ENCODE data around the gene GIPC3.

The GIPC3 gene

DNA sequence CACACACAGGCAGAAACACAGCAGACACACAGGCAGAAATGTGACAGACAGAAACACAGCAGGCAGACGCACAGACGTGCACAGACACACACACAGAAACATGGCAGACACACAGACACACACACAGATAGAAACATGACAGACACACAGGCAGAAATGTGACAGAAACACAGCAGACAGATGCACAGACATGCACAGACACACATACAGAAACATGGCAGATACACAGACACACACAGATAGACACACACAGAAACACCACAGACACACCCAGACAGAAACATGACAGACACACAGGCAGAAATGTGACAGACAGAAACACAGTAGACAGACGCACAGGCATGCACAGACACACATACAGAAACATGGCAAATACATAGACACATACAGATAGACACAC lies 20.1 kb downstream of the GIPC3 start:
- no peak for DNase-seq

DNA sequence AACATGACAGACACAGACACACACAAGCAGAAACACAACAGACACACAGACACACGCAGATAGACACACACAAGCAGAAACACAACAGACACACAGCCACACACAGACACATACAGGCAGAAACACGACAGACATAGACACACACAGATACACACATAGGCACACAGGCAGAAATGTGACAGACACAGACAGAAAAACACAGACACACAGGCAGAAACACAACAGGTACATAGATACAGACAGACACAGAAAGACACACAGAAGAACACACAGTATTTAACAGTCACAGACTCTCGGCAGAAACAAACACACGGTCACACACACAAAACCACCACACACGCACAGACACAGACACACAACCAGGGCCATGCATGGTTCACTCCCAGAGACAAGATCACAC lies 20.5 kb downstream of the GIPC3 start:
- DNase-seq = no peak

DNA sequence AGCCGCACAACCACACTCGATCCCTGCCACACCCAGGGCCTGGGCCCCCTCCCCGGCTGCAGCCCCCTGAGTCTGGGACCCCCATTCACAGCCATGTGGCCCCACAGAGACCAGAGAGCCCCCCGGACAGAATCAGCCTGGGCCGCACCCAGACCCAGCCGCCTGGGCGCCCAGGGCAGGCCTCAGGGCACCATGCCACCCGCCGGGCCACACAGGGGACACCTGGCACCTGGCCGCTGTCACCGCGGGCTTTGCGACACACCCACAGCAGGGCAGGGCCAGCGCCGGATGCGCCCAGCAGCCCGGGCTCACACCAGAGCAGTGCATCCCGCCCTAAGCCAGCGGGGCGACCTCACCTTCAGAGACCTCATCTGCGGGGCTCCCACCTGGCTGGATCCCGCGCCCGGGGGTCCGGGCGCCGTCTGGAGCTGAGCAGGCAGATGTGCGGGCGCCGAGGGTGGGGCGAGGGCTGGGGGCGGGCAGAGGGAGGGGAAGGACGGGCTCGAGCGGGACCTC lies 21.0 kb downstream of the GIPC3 start:
- no peak for DNase-seq

DNA sequence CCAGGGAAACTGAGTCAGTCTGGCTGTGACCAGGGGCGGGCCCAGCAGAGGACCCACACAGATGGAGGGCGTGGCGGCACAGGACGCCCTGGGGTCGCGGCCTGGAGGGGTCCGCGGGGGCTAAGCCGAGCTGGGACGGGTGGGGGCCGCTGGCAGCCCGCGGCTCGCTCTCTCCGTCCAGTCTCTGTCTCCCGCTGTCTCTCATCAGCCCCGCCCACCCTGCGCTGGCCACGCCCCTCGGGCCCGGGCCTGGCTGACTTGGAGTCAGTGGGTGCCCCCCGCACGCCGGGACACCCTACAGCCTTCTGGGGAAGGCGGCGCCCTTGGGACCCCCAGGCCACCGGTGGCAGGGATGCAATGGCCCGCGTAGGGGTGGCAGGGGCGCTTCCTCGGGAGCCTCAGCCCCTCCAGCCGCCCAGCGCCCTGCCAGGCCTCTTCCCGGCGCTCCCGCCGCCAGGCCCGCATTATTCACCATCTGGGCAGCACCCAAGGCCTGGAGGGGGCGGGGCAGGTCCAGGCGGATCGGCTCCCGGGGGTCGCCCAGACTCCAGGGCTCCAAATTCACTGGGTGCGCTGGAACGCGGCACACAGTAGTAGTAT lies 21.5 kb downstream of the GIPC3 start, which contains the start of gene TBXA2R:
Gene TBXA2R, minus strand, starts transcription at position 186 of the 600 bp plus-strand sequence. CDS start 6,241 bp downstream, outside the sequence.
- DNase-seq = peak; percentile 41

DNA sequence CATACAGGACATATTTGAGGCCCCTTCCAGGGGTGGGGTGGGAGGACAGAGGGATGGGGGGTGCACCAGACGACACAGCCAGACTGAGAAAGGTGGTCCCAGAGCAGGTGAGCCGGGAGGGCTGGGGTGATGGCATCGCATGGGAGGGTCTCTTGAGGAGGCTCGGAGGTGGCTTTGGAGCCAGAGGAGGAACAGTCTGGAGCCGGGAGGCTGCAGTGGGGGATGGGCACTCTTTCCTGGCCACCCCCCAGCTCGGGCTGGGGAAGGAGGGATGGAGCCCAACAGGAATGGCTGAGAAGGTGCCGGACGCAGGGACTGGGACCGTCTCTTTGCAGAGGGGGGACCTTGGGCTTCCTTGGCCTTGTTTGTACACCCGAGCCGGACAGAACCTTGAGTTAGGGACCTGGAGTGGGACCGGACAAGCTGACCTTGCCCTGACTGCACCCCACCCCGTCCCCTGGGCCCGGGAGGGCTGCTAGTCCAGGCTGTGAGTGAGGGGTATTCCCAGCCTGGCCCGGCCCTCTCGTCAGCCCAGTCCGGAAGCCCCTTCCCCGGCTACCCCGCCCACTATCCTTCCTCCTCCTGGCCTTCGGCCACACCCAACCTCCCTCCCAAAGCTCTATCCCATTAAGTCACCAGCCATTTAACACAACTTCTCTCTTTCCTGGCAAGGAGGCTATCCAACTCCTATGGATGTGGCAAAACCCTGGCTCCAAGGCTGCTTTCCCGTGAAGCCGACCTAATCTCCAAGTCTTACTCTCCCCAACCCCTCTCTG lies 22.2 kb downstream of the GIPC3 start:
- peak; percentile 32 for DNase-seq

DNA sequence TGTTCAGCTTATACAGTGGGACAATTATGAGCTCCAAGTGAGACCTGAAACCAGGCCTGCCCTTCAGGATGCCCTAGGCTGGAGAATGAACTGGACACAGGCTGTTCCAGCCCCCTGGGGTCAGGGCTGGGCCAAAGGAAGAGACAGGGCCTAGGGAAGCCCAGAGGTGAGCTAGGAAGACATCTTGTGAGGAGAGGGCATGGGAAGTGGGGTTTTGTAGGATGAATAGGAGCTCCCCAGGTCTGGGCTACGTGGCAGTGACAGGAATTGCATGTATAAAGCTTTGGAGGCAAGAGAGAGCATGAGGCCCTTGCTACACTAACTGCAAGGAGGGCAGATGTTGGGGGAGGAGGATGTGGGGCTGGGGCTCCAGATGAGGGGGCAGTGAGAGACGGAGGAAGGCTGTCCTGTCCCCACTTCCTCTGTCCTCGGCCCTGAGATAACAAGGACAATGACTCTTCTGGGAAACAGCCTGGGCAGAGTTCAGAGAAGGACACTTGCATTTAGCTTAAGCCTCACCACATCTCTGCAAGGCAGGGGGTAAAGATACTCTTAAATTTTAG lies 22.9 kb downstream of the GIPC3 start:
- DNase-seq = peak; percentile 17

DNA sequence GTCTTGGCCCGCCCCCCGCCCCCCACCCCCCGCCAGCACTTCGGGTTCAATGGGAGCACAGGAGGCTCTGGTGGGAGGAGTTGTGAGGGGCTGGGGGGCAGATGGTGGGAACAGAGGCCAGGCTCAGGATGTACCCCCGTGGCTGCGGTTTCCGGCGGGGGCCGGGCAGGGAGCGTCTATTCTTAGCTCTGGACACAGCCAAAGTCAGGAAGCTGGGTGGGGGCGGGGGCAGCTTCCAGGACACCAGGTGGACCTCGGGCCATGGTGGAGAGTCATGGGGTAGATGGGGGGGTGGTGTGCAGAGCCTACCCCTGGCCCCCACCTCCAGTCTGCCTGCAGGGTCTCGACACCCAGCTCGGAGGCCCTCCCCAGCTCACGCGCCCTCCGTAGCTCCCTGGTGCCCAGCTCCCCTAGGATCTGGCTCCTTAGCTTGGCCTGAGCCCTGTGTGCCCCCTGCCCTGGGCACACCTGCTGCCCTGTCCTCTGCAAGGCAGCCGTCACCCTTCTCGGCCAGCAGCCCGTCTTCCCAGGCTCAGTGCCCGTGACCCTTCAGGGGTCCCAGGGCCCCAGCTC lies 23.6 kb downstream of the GIPC3 start:
- peak; percentile 75 for DNase-seq

DNA sequence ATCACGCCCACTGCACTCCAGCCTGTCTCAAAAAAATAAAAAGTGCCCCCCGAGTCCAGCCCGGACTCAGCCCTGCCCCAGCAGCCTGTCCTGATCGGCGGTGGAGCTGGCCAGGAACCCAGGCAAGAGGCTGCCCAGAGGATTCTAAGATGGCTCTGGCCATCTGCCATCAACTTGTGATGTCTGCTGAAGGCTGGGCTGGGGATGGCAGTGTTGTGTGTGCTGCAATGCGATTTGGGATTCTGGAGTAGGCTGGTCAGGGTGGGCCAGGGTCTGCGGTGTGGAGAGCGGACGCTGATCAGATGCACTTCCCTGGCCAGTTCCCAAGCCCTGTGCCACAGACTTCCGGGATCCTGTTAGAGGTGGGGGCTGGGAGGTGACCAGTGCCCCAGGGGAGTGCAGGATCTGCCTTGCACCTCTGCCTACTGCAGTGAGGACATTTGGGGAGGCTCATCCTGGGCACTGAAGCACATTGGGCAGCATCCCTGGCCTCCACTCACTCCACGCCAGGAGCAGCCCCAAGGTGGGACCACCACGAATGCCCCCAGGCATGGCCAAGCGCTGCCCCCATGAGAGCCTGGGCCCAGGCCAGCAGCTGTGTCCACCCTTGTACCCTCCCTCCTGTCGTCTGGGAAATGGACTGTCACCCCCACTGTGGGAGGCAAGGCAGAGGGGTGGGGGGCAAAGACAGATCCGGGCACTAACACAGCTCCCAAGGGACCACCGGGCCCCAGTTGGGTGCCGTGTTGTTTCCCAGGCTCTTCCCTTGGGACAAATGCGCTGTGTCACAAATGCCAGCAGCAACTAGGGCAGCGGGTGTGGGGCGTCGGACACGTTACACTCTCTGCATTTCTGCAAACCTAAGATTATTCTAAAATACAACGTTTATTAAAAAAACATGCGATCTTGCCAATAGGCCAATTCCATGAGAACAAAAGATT lies 24.8 kb downstream of the GIPC3 start:
- no peak for DNase-seq

DNA sequence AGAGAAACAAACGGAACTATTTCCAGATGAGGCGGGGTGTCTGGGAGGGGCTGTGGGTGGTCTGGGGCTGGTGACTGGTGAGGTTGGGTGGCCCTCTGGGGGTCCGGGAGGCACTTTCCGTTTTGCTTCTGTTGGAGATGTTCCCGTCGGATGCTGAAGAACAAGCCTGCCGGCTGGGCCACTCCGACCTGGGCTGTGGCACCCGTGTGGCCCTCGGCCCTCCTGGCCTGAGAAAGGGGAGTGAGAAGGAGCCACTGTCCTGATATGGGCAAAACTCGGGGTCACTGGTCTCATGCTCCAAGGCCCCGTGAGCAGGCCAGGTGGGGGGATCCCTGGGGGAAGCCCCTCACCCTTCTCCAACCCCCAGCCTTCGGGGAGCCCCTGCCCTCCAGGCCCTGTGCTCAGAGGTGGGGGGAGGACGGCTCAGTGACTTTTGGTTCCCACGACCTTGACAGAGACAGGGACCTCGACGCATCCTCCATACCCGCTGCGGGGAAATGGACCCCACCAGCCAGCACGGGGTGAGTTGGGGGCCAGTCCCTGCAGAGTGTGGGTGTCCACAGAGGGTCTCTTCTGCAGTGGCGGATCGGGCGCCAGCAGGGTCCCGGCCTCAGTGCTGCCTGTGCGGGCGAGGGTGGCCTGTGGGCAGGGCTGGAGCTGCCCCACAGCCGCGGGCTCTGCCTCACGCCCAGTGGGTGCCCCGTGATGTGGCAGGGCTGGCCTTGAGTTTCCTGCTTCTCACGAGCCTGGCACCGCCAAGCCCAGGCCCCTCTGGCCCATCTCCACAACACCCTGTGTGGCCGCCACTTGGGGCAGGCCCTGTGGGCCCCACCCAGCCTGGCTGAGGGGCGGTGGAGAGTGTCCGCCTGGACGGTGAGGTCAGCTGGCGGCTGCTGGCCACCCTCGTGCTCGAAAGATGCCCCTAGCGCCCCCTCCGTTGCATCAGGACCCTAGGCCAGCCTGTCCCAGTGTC lies 25.8 kb downstream of the GIPC3 start:
- no peak for DNase-seq

DNA sequence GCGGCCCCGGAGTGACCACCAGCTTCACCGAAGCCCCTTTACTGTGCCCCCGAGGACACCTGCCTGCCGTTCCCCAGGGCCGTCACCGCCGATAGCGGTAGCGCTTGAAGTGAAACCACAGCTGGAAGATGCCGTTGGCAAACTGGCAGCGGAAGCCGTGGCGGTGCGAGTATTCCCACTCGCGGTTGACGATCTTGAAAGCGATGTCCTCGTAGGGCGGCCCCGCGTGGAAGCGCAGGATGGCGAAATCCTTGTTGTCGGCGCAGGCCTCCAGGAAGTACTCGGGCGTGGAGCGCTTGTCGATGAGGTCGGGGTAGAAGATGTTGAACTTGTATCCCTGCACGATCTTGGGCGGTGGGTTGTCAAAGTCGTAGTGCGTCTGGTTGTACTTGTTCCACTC lies 26.6 kb downstream of the GIPC3 start:
- DNase-seq = no peak

DNA sequence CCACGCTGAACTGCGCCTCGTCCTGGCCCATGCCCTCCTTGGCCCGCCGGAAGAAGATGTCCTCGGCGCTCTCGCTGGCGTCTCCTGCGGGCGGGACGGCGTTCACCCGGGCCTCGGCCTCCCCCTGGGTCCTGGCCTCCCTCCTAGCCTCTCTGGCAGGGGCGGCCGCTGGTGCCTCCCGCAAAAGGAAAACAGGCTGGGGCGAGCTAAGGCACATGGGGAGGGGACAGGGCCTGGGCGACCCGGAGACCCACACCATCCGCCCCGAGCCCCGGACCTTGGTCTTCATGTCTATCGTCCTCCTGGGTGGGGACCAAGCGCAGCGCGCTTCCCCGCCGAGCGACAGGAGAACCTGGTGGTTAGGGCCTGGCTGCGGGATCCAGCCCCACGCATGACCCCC lies 27.1 kb downstream of the GIPC3 start:
- DNase-seq = no peak

DNA sequence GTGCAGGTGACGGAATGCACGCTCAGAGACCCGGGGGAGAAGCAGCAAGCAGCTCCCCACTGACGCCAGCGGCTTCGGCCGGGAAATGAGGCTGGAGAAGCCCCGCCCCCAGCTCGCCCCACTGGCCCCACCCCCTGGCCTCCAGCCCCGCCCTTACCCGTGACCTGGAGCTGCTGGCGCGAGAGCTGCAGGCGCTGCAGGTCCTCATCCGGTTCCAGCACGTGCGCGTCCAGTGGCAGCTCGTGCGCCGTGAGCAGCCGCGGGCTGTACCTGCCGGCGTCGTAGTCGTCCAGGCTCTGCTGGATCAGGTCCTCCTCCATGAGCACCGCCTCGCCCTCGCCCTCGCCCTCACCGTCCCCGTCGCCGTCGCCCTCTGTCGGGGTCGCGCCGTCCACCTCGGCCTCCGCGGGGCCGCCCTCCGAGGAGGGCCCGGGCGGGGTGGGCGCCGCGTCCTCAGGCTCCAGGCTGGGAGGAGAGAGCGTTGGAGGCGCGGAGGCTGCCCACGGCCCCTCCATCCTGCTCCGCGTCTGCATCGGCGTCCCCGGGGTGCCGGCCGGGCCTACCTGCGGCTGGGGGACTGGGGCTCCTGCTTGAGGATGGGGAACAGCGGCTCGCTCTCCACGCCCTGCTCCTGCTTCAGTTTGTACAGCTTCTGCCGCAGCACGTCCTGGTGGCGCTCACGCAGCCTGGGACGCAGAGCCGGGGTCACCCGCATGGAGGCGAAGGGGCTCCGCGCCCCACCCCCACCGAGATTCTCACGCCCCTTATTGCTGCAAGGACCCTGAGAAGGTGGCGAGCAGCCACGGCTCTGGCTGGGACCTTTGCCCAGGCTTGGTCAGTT lies 27.8 kb downstream of the GIPC3 start:
- DNase-seq = no peak

DNA sequence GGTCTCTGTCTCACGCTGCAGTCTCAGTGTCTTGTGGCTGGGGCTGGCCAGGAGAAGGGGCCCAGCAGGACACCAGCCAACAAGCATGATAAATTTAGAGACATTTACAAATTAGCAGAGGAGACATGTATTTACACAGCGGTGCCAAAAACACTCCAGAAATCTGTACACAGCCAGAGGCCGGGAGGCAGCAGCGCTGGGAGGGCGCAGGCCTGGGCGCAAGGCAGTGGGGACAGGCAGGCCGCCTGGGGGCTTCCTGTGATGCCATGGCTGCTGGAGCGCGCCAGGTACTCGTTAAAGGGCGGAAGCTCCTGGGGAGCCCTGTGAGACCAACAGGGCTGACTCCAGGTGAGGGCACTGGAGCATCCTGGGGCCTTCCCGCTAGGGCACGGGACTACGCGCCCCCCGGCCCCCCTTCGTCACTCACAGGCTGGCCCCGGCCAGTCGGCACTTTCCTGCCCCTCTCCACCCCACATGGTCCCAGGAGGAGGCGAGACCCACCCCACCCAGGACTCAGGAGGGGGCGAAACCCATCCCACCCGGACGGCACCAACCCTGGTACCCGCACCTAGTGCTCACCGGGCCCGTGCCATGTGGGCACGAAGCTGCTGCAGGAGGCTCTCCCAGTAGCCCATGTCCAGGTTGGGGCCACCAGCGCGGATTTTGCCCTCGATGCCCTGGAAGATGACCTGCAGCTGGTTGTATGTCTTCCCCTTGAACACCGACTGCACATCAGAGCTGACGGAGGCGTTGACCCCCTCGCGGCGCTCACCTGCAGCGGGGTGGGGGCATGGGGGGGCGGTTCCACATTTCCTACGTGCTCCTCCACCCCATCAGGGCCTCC lies 28.8 kb downstream of the GIPC3 start:
- no peak for DNase-seq

DNA sequence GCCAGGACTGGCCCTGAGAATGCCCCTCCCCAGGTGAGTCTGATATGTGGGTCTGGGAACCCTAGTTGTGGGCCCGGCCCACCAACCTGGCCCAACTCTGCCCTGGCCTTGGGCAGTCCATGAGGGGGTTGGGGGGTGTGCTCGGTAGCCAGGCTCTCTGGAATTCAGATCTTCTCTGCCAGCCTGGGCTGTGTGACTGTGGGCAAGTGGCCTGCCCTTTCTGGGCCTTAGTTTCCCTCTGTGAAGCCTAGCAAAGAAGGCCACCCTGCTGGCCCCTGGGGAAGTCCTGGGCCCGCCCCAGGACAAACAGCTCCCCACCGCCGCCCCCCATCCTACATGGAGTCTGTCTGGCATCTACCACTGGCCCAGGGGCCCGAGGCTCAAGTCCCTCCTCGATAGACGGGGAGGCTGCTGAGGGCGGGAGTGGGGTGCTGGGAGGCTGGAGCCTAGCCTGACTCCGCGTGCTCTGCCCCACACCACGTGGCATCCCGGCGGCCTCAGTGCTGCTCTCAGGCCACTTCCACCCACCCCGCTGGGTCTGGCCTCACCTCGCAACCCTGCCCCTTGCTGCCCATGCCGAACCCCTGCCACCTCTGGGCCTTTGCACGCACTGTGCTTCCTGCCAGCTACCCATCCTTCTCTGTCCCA lies 29.7 kb downstream of the GIPC3 start:
- no peak for DNase-seq

DNA sequence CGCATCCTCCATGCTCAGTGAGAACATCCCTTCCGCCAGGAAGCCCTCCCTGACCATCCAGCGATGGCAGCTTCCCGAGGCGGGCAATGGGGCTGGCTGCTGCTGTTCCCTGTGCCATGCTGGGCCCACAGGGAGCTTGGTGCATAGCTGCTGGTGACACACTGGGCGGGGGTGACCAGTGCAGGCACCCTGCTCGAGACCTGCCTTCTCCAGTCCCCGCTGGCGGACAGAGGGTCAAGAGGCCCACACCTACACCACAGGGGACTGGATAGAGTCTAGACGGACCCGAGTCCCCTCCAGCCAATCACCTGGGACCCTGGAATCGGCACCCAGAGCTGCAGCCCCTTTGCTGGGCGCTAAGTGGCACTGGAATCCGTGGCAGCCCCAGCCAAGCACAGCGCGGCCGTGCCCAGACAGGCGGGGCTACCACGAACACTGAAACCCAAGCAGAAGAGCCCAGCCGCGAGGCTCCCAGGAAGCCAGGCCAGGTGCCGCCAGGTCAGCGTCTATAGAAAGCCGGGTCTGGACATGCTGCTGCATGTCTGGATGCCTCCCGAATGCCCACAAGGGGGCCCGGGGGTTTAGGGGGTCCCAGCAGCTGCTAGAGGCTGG lies 30.4 kb downstream of the GIPC3 start:
- no peak for DNase-seq

DNA sequence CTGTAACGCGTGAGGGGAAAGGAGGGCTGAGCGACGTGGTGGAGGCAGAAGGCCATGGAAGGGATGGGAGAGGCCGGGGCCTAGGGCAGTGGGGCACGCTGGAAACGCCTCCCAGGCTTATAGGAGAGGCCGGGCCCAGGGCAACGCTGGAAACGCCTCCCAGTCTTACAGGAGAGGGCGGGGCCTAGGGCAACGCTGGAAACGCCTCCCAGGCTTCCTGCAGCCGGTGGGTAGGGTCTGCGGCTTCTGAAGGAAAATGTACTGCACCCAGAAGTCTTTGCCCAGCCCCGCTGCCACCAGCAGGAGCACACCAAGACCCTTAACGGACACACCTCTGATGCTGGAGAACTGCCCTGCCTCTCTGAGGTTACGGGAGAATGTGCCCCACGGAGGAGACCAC lies 32.2 kb downstream of the GIPC3 start:
- peak; percentile 71 for DNase-seq

DNA sequence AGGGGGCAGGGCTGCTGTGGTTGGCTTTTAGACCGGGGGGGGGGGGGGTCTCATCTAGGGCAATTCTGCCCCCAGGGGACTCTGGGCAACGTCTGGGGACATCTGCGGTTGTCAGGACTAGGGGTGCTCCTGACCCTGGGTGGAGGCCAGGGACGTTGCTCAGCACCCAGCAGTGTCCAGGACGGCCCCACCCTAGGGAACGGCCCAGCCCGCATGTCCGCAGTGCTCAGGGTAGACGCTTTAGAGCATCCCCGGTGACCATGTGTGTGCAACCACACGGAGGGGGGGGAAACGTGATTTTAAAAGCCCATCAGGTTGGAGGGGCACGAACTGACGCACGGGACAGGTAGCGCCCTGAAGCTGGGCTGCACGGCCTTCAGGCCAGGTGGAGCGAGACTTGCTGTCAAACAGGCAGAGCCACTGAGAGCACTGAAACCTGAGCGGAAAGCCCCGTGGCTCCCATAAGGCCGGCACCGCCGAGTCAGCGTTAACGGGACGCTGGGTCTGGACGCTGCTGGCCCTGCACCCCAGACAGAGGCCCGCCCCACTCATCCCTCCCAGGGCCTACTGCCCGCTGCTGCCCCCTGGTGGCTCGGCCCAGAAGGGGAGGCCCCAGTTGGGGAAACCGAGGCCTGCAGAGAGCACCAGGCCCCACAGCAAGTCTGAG lies 33.0 kb downstream of the GIPC3 start:
- DNase-seq = peak; percentile 15

All from GDM1 (cell line).